ENCODE results near the gene ATP13A1.
"Not testable (repeated sequence)": the region's sequence is repeated elsewhere in the genome, so short reads cannot be mapped to it uniquely, and the experiment has no call there.

ATP13A1 gene

DNA sequence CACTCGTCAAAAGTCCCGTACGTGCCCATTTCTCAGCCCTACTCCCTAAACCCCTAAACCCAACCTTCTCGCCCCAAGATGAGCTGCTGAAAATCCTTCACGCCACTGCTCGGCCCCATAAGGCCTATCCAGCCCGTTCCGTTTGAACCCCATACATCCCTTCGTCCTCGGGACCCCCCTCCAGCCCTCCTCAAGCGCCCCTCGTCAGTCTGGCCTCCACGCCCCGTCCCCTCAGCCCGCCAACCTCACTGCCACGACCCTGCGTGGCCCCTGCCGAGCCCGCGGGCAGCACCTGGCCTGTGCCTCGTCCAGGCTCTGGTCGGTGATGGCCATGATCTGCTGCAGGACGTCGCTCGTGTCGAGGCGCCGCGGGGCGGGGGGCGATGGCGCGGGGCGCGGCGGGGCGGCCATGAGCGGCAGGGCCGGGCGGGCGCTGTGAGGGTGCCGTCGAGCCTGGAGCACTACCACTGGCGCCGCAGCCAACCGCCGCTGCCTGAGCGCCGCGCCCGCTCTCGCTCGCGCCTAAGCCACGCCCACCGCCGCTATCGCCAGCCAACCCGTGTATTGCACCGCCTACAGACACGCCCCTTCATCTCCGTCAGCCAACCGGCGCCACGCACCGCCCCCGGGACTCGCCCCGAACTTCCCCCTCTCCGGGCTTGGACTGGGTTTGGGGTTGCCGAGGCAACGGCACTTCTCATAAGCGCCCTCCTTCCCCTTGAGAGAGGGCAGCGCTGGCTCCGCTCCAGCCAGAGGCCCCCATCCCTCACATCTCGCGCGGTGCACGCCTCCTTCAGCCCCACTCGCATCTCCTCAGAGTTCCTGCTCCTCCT, 45.0 kb downstream of the ATP13A1 start, which contains the start of gene PBX4:
TSS of gene PBX4 (minus strand) at position 469 of the 833 bp plus-strand sequence. CDS start at position 411, 58 bp downstream.
- DNase-seq = peak; percentile 95

DNA sequence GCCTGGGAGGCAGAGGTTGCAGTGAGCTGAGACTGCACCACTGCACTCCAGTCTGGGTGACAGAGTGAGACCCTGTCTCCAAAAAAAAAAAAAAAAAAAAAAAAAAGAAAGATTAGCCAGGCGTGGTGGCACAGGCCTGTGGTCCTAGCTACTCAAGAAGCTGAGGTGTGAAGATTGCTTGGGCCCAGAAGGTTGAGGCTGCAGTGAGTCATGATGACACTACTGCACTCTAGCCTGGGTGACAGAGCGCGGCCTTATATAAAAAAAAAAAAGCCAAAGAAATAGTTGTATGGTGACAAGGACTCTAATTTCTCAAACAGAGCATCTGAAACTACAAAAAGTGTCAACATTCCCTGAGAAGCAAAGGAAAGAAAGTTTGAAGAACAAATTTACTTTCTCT, 48.4 kb downstream of the ATP13A1 start:
- no peak for DNase-seq

DNA sequence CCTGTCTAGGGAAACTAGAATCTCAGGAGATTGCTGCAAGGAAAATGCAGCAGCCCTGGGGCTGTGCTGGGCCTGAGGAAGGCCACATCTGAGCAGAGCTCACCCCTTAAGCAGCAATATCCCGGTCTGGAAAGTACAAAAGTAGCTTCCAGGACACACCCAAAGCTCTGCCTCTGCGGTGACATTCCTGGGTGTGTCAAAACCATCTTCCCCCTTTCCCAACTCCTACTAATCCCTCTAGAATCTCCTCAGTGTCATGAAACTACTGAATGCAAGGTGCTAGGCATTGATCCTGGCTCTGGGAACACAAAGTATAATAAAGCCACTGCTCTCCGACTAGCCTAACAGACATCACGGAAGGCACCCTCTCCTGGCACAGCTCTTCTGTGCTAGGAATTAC, 50.0 kb downstream of the ATP13A1 start:
- no peak for DNase-seq

DNA sequence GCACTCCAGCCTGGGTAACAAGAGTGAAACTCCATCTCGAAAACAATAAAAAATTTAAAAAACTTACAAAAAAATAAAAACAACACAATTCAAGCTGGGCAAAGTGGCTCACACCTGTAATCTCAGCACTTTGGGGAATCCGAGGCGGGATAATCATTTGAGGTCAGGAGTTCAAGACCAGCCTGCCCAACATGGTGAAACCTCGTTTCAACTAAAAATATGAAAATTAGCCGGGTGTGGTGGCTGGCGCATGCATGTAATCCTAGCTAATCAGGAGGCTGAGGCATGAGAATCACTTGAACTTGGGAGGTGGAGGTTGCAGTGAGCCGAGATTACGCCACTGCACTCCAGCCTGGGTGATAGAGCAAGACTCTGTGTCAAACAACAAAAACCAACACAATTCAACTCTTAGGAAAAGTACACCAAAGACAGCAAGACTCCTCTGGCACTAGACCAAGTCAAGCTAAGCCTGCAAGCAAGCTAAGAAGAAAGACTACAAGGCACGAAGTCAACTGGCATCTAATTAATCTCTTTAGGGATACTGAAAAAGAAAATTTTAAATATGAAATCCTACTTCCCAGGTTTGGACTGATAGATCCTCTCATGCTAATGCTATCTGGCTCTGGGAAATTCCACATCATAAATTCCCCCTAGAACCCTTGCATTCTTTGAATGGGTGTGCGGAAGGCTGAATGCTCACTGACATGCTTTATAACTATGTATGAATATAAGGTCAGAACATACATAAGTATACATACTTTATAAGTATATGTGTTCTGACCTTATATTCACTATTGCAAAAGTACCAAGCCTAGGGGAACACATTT, 52.9 kb downstream of the ATP13A1 start:
- no peak for DNase-seq

DNA sequence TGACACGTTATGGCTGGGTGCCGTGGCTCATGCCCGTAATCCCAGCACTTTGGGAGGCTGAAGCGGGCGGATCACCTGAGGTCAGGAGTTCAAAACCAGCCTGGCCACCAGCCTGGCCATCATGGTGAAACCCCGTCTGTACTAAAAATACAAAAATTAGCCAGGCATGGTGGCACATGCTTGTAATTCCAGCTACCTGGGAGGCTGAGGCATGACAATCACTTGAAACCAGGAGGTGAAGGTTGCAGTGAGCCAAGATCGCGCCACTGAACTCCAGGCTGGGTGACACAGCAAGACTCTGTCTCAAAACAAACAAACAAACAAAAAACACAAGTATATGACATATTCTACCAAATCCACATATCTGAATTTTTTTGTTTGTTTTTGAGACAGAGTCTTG, 56.8 kb downstream of the ATP13A1 start:
- DNase-seq = not testable (repeated sequence)

DNA sequence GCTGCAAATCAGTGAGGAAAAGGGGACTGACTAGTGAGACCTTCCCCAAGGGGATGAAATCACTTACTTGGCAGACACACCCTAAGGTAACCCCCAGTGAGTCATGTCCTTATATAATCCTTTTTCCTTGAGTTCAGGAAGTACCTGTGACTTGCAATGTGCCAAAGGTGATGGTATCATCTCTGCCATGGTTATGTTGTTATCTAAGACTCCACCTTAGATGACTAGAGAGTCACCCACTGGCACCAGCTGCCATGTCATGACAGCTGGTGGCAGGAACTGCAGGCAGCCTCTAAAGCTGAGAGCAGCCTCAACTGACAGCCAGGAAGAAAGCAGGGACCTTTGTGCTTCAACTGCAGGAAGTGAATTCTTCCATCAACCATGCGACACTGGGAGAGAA, 57.5 kb downstream of the ATP13A1 start:
- no peak for DNase-seq

DNA sequence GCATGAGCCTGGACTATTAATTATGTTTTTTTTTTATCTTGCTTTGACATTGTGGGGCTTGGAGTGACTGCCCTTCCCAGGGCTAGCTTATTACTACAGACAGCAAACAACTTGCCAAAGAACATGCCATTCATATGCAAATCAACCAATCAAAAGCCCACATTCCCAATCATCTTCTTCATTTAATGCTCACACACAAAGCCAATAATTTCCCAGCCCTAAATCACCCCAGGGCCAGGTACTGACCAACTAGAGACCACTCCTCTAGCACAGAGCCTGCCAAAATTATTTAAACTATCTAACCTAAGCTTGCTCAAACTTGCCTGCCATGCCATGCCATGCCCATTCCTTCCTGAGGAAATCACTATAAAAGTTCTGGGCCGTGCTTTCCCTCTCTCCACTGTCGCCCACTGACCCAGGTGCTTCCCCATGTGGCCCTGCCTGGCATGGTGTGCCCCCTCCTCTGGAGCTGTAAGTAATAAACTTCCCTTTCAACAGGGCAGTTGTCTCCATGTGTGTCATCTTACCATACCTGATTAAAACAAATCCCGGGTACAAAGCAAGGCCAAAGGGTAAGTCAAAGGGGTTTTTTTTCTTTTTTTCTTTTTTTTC, 60.7 kb downstream of the ATP13A1 start:
- no peak for DNase-seq

DNA sequence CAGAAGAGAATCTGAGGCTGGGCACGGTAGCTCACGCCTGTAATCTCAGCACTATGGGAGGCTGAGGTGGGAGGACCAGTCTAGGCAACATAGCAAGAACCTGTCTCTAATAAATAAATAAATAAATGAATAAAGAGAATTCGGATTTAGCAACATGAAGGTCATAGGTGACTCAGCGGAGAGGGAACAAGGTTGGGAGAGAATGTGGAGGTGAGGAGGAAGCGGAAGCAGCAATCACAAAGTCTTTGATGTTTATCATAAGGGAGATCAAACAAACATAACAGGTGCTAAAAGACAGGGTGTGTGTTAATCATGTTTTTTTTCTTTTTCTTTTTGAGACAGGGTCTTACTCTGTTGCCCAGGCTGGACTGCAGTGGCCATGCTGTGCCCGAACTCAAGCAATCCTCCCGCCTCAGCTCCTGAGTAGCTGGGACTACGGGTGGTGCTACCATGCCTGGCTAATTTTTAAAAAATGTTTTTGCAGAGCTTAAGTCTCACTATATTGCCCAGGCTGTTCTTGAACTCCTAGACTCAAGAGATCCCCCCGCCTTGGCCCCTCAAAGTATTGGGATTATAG, 61.3 kb downstream of the ATP13A1 start:
- DNase-seq = no peak

DNA sequence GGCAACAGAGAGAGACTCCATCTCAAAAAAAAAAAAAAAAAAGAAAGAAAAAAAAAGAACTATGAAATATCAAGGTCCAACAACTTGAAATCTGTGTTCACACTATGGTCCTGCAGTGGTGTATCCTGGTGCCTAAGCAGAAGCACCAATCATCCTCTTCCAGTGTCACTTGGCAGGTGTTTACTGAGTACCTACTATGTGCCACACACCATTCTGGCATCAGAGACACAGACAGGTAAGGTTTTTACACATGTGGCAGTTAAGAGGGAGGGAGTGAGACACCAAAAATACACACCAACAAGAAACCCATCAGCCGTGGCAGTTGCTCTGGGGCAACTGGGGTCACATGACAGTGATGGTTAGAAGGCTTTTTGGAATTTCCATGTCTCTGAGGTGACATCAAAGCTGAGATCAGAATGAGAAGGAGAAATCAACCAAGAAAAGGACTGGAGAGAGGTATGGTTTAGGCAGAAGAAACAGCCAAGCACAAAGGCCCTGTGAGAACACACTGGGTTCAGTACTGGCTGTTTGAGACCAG, 62.6 kb downstream of the ATP13A1 start:
- no peak for DNase-seq

DNA sequence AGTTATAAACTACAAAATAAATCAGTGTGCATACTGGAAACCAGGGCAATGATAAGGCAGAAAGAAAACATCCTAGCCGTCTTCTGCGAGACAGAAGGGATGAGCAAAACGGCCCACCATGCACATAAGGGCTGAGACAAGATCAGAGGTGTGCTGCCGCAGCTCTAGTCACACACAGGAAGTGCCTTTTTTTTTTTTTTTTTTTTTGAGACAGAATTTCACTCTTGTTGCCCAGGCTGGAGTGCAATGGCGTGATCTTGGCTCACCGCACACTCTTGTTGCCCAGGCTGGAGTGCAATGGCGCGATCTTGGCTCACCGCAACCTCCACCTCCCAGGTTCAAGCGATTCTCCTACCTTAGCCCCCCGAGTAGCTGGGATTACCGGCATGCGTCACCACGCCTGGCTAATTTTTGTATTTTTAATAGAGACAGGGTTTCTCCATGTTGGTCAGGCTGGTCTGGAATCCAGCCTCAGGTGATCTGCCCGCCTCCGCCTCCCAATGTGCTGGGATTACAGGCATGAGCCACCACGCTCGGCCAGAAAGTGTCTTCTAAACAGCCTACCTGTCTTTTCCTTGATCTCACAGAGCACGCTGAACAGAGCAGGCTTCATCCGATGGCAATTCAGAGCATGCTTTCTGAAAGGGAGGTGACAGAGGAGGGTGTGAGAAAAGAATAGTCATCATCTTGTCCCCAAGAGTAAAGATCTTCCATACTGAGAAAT, 64.6 kb downstream of the ATP13A1 start:
- not testable (repeated sequence) for DNase-seq

DNA sequence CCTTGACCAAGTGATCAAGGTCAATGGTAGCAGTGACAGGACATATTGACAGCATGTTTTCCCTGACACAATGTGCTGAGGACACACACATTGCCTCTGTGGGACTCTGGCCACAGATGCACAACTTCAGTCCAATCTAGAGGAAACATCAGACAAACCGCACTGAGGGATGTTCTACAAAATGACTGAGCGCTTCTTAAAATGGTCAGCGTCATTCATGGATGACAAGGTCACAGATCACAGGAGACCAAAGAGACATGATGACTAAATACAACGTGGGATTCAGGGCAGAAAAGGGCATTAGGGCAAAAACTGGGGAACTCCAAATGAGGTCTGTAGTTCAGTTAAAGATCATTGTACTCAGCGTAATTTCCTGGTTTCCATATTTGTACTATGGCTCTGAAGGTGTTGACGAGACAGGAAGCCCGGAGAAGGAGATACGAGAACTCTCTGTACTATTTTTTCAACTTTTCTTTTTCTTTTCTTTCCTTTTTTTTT, 65.6 kb downstream of the ATP13A1 start:
- no peak for DNase-seq

Data from right forelimb (tissue), 1 donor.